ENCODE data around the gene FABP7. TPM values are rescaled to one million over a fixed set of nuclear protein-coding genes. Genes with fewer than 3 reads are reported as not detected.

FABP7 gene
- total and polyA plus RNA-seq, 2 of the 13 experiments (the other 11 are each of a cell fraction or from before 2014, with no cell fraction given), result not detected

DNA sequence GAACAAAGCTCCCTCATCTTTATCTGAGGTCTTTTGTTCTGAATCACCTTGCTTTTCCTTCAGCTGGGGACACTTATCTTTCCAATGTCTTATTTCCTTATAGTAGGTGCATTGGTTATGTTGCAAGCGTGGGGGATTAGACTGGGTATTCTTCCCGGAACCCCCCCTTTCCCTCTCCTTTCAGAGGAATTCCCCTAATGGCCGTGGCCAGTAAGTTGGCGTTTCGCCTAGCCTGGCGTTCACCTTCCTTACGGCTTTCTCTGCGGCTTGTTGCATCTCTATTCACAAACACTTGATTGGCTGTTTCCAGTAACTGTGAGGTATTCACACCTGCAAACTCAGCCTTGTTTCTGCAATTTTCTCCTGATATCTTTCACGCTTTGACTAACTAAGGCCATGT lies 32.8 kb upstream of the FABP7 start:
- CTCF ChIA-PET (ENCODE audit: low intra/inter-chr PET ratio, low total read pairs), result interaction anchor here (0.9 kb wide), 1 partner anchor 93 kb away, joined by 4 read pairs; no protein-coding TSS in a partner anchor

More for the DNA sequence above, 32.8 kb upstream of the FABP7 start:
- TF ChIP-seq ZBTB21 (CRISPR knock-in tag; IDR thresholded peaks at IDR 0.05) (no peak), ZNF432 (CRISPR knock-in tag; IDR thresholded peaks at IDR 0.05; ENCODE audit: borderline replicate concordance) (no peak), NFE2 (CRISPR knock-in tag; IDR thresholded peaks at IDR 0.05) (no peak), ZNF724P (CRISPR knock-in tag; IDR thresholded peaks at IDR 0.05; ENCODE audit: borderline replicate concordance) (no peak), ZSCAN20 (CRISPR knock-in tag; IDR thresholded peaks at IDR 0.05; ENCODE audit: borderline replicate concordance) (no peak)
- TF ChIP-seq, protein P1, sequence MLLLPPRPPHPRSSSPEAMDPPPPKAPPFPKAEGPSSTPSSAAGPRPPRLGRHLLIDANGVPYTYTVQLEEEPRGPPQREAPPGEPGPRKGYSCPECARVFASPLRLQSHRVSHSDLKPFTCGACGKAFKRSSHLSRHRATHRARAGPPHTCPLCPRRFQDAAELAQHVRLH (CRISPR knock-in tag; IDR thresholded peaks at IDR 0.05; ENCODE audit: borderline replicate concordance, low read depth), result no peak
- TF ChIP-seq, protein P2, sequence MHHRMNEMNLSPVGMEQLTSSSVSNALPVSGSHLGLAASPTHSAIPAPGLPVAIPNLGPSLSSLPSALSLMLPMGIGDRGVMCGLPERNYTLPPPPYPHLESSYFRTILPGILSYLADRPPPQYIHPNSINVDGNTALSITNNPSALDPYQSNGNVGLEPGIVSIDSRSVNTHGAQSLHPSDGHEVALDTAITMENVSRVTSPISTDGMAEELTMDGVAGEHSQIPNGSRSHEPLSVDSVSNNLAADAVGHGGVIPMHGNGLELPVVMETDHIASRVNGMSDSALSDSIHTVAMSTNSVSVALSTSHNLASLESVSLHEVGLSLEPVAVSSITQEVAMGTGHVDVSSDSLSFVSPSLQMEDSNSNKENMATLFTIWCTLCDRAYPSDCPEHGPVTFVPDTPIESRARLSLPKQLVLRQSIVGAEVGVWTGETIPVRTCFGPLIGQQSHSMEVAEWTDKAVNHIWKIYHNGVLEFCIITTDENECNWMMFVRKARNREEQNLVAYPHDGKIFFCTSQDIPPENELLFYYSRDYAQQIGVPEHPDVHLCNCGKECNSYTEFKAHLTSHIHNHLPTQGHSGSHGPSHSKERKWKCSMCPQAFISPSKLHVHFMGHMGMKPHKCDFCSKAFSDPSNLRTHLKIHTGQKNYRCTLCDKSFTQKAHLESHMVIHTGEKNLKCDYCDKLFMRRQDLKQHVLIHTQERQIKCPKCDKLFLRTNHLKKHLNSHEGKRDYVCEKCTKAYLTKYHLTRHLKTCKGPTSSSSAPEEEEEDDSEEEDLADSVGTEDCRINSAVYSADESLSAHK (CRISPR knock-in tag; IDR thresholded peaks at IDR 0.05; ENCODE audit: borderline replicate concordance), result no peak
- TF ChIP-seq, protein P3, sequence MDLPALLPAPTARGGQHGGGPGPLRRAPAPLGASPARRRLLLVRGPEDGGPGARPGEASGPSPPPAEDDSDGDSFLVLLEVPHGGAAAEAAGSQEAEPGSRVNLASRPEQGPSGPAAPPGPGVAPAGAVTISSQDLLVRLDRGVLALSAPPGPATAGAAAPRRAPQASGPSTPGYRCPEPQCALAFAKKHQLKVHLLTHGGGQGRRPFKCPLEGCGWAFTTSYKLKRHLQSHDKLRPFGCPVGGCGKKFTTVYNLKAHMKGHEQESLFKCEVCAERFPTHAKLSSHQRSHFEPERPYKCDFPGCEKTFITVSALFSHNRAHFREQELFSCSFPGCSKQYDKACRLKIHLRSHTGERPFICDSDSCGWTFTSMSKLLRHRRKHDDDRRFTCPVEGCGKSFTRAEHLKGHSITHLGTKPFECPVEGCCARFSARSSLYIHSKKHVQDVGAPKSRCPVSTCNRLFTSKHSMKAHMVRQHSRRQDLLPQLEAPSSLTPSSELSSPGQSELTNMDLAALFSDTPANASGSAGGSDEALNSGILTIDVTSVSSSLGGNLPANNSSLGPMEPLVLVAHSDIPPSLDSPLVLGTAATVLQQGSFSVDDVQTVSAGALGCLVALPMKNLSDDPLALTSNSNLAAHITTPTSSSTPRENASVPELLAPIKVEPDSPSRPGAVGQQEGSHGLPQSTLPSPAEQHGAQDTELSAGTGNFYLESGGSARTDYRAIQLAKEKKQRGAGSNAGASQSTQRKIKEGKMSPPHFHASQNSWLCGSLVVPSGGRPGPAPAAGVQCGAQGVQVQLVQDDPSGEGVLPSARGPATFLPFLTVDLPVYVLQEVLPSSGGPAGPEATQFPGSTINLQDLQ (CRISPR knock-in tag; IDR thresholded peaks at IDR 0.05), result no peak
- no peak overlapping the region for H3K27ac ChIP-seq (ENCODE audit: extremely low read length, insufficient read depth, low read length)
- in situ Hi-C loops (cut with HindIII; ENCODE audit: extremely low pct_ligation_motif_present, low pct_unique_long_range_greater_than_20kb), result loop anchor here (25.0 kb wide), 1 partner anchor 566 kb away; no protein-coding TSS in a partner anchor
- intact Hi-C loops (cut with micrococcal nuclease; ENCODE audit: unreplicated experiment), result no loop called here
- 0 out of 2 replicates have a peak, but pooled peaks cover 1% of the 10 kb centered on the region for H3K9me3 ChIP-seq (ENCODE audit: low read length)
- no peak overlapping the region for H3K4me3 ChIP-seq (replicated peaks in 1 of 3; ENCODE audit: insufficient read depth in 1 of 3, low read depth in 2 of 3, low read length in 3 of 3)
- H3K9ac ChIP-seq (ENCODE audit: insufficient read depth, low read depth, low read length), result no peak overlapping the region
- POLR2A ChIA-PET, result no interaction called here
- H3K27me3 ChIP-seq (ENCODE audit: control insufficient read depth in 1 of 2, insufficient read depth in 2 of 2, low read length in 2 of 2), result peaks cover 0 to 7% of the 10 kb centered on the region in 2 experiments; a peak in 2 of 5 replicates
- H3K4me2 ChIP-seq (ENCODE audit: low read depth, low read length), result no peak overlapping the region
- no TSS peak for BruUV-seq (replicated peaks)
- 45% methylated on average over 9 of the region's 9 CpGs for WGBS (ENCODE audit: low lambda C conversion rate)
- no peaks in the 10 kb centered on the region for H3K36me3 ChIP-seq (replicated peaks in 1 of 2; ENCODE audit: control insufficient read depth in 1 of 2, insufficient read depth in 2 of 2, low read length in 2 of 2)
- H4K20me1 ChIP-seq (ENCODE audit: insufficient read depth, low read length), result no peaks in the 10 kb centered on the region
- no peak for DNase-seq (ENCODE audit: low spot score)
- ATAC-seq, result no peak
- no peaks in the 10 kb centered on the region for H3K4me1 ChIP-seq (ENCODE audit: insufficient read depth, low read length)
- no peaks in the 10 kb centered on the region for H3K79me2 ChIP-seq (ENCODE audit: insufficient read depth, low read length)
- H2AFZ ChIP-seq (ENCODE audit: low read length), result no peak overlapping the region
- FAIRE-seq, result no peak
